ENCODE data around the gene PLCXD3.

GRCh38 chr5:41420492-41421067 lies 89.8 kb downstream of the PLCXD3 start:
- TF ChIP-seq EZH2 (IDR thresholded peaks at IDR 0.05; ENCODE audit: insufficient read depth, poor library complexity, severe bottlenecking), result no peak
- TF ChIP-seq EZH2phosphoT487 (IDR thresholded peaks at IDR 0.05; ENCODE audit: insufficient read depth, low read depth), result no peak

Measured in GM23248 (cell line).